Fibroblast of lung (primary cell): ENCODE results near the gene ASTN2. TPM values are rescaled to one million over a fixed set of nuclear protein-coding genes. Genes with fewer than 3 reads are reported as not detected.
A peak's percentile ranks its signal among the peaks of the same experiment; 100 is the strongest.

ENCODE experiments used
- DNase-seq, 2 donors: peaks; one replicate each; pipeline versions ENCODE4 v3.0.0 to v3.0.0-alpha.2; 2010; ENCODE audit warnings: low read depth in 2 of 2
- H2AFZ ChIP-seq: 2 replicates; pipeline ENCODE4 v1.5.1; 2012; ENCODE audit warnings: low read length, control low read depth, inconsistent platforms
- H3K27ac ChIP-seq: 2 replicates; pipeline ENCODE4 v1.5.1; 2011; ENCODE audit warnings: low read length, control low read depth; ENCODE audit not compliant: insufficient read depth
- H3K27me3 ChIP-seq: 2 replicates; pipeline ENCODE4 v1.5.1; 2011; ENCODE audit warnings: mild to moderate bottlenecking, low read length; ENCODE audit not compliant: control insufficient read depth, insufficient read depth
- H3K36me3 ChIP-seq: 2 replicates; pipeline ENCODE4 v1.5.1; 2011; ENCODE audit warnings: low read length; ENCODE audit not compliant: control insufficient read depth, insufficient read depth
- H3K4me1 ChIP-seq: 2 replicates; pipeline ENCODE4 v1.5.1; 2011; ENCODE audit warnings: low read length; ENCODE audit not compliant: control insufficient read depth, insufficient read depth; ENCODE audit errors: extremely low read depth
- H3K4me2 ChIP-seq: 2 replicates; pipeline ENCODE4 v1.5.1; 2011; ENCODE audit warnings: low read length, control low read depth; ENCODE audit not compliant: insufficient read depth; ENCODE audit errors: extremely low read depth
- H3K4me3 ChIP-seq, 4 experiments: fragments of 200-600 bp in 1 of 4; sonication (generic) in 1 of 4; replicated peaks in 1 of 4; 2 replicates each; pipeline ENCODE4 v1.5.1; 2011 to 2016; ENCODE audit warnings: low read length in 4 of 4, low read depth in 3 of 4, mild to moderate bottlenecking in 3 of 4, control low read depth in 2 of 4, inconsistent platforms in 1 of 4, mixed read lengths in 1 of 4; ENCODE audit not compliant: insufficient read depth in 1 of 4; ENCODE audit errors: control extremely low read depth in 1 of 4
- H3K79me2 ChIP-seq: 2 replicates; pipeline ENCODE4 v1.5.1; 2012; ENCODE audit warnings: mild to moderate bottlenecking, low read length, inconsistent platforms; ENCODE audit not compliant: control insufficient read depth, insufficient read depth
- H3K9ac ChIP-seq: 2 replicates; pipeline ENCODE4 v1.5.1; 2011; ENCODE audit warnings: mild to moderate bottlenecking, low read length, control low read depth; ENCODE audit not compliant: insufficient read depth
- H3K9me3 ChIP-seq: 2 replicates; pipeline ENCODE4 v1.5.1; 2012; ENCODE audit warnings: low read depth, low read length; ENCODE audit not compliant: control insufficient read depth, insufficient read depth
- H4K20me1 ChIP-seq: 2 replicates; pipeline ENCODE4 v1.5.1; 2011; ENCODE audit warnings: low read length; ENCODE audit not compliant: control insufficient read depth, insufficient read depth; ENCODE audit errors: extremely low read depth
- EZH2 ChIP-seq: IDR thresholded peaks from 2 replicates; pipeline ENCODE4 v1.5.1; 2012; ENCODE audit warnings: low read length, control low read depth, mild to moderate bottlenecking; ENCODE audit errors: missing control alignments
- polyA plus RNA-seq, 2 donors: library from polyadenylated mRNA; depleted of rRNA in 1 of 2; stranded (reverse) in 1 of 2; unstranded in 1 of 2; fragments of >200 nt; gene quantifications; 2 replicates each; pipeline ENCODE4 v1.2.1, GENCODE V29; 2011 to 2012; ENCODE audit warnings: missing spikeins in 1 of 2
- total RNA-seq: library from RNA; depleted of rRNA; stranded (reverse); fragments of >200 nt; gene quantifications from 2 replicates; pipeline ENCODE4 v1.2.1, GENCODE V29; 2014
- TF ChIP-seq, protein P1 (sequence below), 2 donors: IDR thresholded peaks in 1 of 2; conservative IDR thresholded peaks in 1 of 2; 1 replicate in 1 of 2; 2 replicates in 1 of 2; pipeline ENCODE4 v1.5.1; 2011 to 2012; ENCODE audit warnings: low read length in 2 of 2, control low read depth in 1 of 2, inconsistent platforms in 1 of 2, low read depth in 1 of 2, mild to moderate bottlenecking in 1 of 2

The ASTN2 gene
- total and polyA plus RNA-seq, 2 donors (not counting 1 experiment from before 2014, with no cell fraction given) = 2.2 to 19.2 TPM

DNA sequence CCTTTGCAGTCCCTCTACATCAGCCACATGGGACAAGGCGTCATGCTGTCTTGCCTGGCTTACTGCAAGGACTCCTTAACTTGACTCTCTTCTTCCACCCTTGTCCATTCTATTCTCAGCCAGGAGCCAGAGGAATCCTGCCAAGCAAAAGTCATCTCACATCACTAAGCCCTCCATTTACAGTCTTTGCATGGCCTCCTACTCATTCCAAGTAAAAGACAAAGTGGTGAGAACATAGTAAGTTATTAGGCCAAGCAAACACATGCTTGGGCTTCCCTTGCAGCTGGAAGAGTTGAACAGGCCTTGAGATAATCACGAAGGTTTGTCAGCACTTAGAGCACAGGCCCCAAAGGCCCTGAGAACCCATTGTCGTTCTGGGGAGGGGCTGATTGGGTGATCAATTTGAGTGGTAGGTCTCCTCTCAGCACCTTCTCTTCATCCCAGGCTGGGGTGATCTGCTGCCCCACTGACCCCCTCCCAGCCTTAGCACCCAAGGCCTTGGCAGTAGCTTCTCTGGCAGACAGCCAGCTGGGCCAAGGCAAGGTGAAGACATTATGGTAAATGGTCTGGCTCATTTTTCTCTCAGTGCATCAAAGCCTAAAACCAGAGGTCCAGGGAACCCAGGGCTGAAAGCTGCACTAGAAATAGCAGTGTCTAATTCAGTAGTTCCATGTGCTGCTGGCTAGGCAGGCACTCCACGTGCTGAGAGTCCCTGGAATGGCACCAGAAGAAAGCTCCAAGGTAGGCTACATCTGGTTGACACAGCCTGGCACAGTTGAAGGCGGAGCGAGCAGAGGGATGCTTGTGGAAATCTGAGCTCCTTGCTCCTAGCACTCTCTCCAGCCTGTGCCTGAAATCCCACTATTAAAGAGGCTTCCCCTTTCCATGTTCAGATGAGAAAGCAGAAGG lies 121.4 kb downstream of the ASTN2 start:
- Histone ChIP-seq H2AFZ (no peak overlapping the region), H3K4me1 (no peaks in the 10 kb centered on the region), H3K36me3 (no peaks in the 10 kb centered on the region), H3K4me3 (no peak overlapping the region), H3K9ac (no peak overlapping the region), H3K9me3 (no peaks in the 10 kb centered on the region), H3K4me2 (no peak overlapping the region), H3K27me3 (no peaks in the 10 kb centered on the region), H4K20me1 (no peaks in the 10 kb centered on the region), H3K27ac (no peak overlapping the region), H3K79me2 (no peaks in the 10 kb centered on the region)
- no peak for TF ChIP-seq EZH2
- TF ChIP-seq, protein P1, sequence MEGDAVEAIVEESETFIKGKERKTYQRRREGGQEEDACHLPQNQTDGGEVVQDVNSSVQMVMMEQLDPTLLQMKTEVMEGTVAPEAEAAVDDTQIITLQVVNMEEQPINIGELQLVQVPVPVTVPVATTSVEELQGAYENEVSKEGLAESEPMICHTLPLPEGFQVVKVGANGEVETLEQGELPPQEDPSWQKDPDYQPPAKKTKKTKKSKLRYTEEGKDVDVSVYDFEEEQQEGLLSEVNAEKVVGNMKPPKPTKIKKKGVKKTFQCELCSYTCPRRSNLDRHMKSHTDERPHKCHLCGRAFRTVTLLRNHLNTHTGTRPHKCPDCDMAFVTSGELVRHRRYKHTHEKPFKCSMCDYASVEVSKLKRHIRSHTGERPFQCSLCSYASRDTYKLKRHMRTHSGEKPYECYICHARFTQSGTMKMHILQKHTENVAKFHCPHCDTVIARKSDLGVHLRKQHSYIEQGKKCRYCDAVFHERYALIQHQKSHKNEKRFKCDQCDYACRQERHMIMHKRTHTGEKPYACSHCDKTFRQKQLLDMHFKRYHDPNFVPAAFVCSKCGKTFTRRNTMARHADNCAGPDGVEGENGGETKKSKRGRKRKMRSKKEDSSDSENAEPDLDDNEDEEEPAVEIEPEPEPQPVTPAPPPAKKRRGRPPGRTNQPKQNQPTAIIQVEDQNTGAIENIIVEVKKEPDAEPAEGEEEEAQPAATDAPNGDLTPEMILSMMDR (conservative IDR thresholded peaks at IDR 0.05 in 1 of 2, IDR thresholded peaks at IDR 0.05 in 1 of 2; ENCODE audit: low read depth in 1 of 2, low read length in 2 of 2) = no peak
- DNase-seq = no peak

DNA sequence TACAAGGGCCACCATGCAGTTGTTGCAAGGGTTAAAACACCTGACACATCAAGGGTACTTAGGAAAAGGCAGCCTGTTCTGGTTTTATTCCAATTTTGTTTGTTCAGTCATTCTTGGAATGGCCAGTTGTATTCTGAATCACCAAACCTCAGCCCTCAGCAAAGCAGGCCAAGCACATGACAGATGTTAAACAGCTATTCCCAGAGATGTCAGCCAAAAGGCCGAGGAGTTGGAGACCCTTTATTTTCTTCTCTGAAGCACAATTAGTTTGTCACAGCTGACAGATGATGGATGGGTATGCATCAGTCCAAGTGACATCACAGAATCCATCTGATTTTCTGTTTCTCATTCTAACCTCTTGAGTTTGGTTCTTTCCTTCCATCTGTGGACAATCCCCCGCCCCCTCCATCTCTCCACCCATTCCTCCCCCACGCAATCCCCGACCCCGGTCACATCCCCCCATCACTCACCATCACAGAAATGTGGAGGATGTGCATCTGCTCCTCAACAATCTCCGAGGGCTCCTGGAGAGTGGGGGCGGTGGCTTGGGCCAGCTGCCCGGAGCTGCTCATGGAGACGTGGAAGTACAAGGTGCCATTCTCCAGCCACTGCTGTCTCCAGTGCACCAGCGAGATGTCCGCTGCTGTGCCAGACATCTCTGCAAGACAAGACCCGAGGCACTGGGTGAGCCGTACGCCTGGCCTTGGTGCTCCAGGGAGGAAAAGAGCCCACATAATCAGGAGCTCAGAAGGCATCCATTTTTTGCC lies 123.8 kb downstream of the ASTN2 start:
- Histone ChIP-seq H3K27me3 (no peaks in the 10 kb centered on the region), H3K27ac (no peak overlapping the region), H3K4me1 (no peaks in the 10 kb centered on the region), H3K36me3 (no peaks in the 10 kb centered on the region), H2AFZ (no peak overlapping the region), H3K4me2 (no peak overlapping the region), H4K20me1 (no peaks in the 10 kb centered on the region), H3K9me3 (no peaks in the 10 kb centered on the region), H3K4me3 (no peak overlapping the region), H3K9ac (no peak overlapping the region), H3K79me2 (no peaks in the 10 kb centered on the region)
- DNase-seq = peak in 1 of 2 donors; percentile 21
- TF ChIP-seq, protein P1 (conservative IDR thresholded peaks at IDR 0.05 in 1 of 2, IDR thresholded peaks at IDR 0.05 in 1 of 2; ENCODE audit: low read depth in 1 of 2, low read length in 2 of 2) = no peak
- no peak for TF ChIP-seq EZH2

DNA sequence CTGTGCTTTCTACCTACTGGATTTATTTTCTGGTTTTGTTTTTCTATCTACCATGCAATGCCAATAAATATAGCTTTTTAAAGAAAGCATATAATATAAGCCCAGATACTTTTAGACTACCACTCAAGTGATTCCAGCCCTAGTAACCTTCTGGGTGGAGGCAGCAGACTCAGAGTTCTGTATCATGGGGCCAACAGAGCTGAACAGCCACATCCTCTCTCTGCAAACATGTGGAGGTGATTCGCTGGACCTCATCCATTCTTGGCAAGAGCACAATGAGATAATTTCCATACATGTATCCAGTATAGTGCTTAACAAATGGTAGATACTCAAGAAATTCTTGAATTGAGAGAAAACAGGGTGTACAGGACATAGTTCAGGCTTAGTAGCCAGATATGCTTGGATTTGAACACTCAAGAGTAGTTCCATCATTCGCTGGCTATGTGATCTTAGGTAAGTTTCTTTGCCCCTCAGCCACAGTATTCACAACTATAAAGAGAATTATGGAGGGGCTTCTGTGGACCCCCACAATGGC lies 124.5 kb downstream of the ASTN2 start:
- Histone ChIP-seq H3K27me3 (no peaks in the 10 kb centered on the region), H4K20me1 (no peaks in the 10 kb centered on the region), H3K4me2 (no peak overlapping the region), H3K4me1 (no peaks in the 10 kb centered on the region), H3K79me2 (no peaks in the 10 kb centered on the region), H3K4me3 (no peak overlapping the region), H2AFZ (no peak overlapping the region), H3K27ac (no peak overlapping the region), H3K9ac (no peak overlapping the region), H3K9me3 (no peaks in the 10 kb centered on the region), H3K36me3 (no peaks in the 10 kb centered on the region)
- TF ChIP-seq, protein P1 (conservative IDR thresholded peaks at IDR 0.05 in 1 of 2, IDR thresholded peaks at IDR 0.05 in 1 of 2; ENCODE audit: low read depth in 1 of 2, low read length in 2 of 2) = no peak
- no peak for TF ChIP-seq EZH2
- no peak for DNase-seq
